Prostate gland (tissue), 2 donors: ENCODE results near the gene SLC25A29.

ENCODE experiments used
- CTCF ChIP-seq, 4 experiments: fragments of 200-600 bp in 2 of 4; fragments of 450-650 bp in 2 of 4; sonication (generic) in 2 of 4; IDR thresholded peaks; 1 replicate in 3 of 4; 2 replicates in 1 of 4; pipeline ENCODE4 v1.5.1; 2016 to 2019; ENCODE audit warnings: antibody characterized with exemption in 4 of 4, mild to moderate bottlenecking in 2 of 4, moderate library complexity in 2 of 4
- POLR2A ChIP-seq: fragments of 450-650 bp; IDR thresholded peaks from one replicate; pipeline ENCODE4 v1.6.1; 2016; ENCODE audit warnings: antibody characterized with exemption, mild to moderate bottlenecking
- POLR2AphosphoS5 ChIP-seq: sonication (generic); formaldehyde crosslinking; IDR thresholded peaks from one replicate; pipeline ENCODE4 v1.6.1; 2017; ENCODE audit warnings: antibody characterized with exemption

- TF ChIP-seq POLR2AphosphoS5 (no peak), POLR2A (no peak), CTCF (IDR thresholded peaks at IDR 0.05) (no peak)
Measured at GRCh38 chr14:100350986-100351385, 44.7 kb upstream of the SLC25A29 start.
